ENCODE measurements around the gene ZBTB34. TPM values are rescaled to one million over a fixed set of nuclear protein-coding genes. Genes with fewer than 3 reads are reported as not detected.

Gene ZBTB34
- total RNA-seq, 1 experiment from 2014 or later = 1.6 TPM

DNA sequence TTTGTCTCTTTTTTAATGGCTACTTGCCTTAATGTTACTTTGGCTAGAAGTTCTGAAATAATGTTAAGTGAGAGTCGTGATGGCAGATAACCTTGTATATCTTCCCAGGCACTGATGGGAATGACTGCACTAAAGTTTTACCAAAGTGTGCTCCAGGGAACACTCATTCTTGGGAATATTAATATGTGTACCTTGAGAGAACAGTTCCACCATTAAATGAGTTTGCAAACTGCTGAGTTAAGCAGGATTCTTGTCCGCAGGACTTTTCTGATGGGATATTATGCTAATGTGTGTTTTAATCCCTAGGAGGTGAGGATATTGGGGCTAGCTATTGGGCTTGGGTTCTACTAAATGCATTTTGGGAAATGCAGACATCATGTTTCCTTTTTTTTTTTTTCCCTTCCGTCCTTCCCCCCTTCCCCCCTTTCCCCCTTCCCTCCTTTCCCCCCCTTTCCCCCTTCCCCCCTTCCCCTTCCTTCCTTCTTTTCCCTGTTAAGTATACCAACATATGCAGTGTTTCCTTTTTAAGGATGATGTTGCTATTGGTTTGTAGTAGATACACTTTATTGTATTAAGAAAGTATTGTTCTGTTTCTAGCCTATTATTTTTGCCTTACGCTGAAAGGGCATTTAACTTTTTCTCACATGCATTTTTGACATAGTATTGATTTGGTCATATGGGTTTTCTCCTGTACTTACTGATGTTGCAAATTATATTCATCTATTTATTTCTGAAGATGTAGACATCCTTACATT is 15.5 kb downstream of the ZBTB34 start:
- BruUV-seq (replicated peaks) = no TSS peak
- H3K79me2 ChIP-seq (ENCODE audit: low read length) = peaks cover 9% of the 10 kb centered on the region; the same call in 1 of the 2 replicates
- H3K9me3 ChIP-seq (ENCODE audit: low read length) = no peaks in the 10 kb centered on the region
- POLR2A ChIA-PET (ENCODE audit: unreplicated experiment) = no interaction called here
- intact Hi-C loops (cut with micrococcal nuclease) = no loop called here
- H3K9me2 ChIP-seq (replicated peaks; ENCODE audit: low read length) = no peaks in the 10 kb centered on the region
- no peak overlapping the region for H3K4me3 ChIP-seq (ENCODE audit: low read length)
- CTCF ChIA-PET = no interaction called here
- no peaks in the 10 kb centered on the region for H4K20me1 ChIP-seq (ENCODE audit: low read length)
- H2AFZ ChIP-seq (ENCODE audit: low read length) = no peak overlapping the region
- H3K4me2 ChIP-seq (ENCODE audit: low read length) = no peak overlapping the region
- no peak overlapping the region for H3K27ac ChIP-seq (ENCODE audit: low read length)
- no peak for ATAC-seq
- H3K4me1 ChIP-seq (ENCODE audit: insufficient read depth, low read length) = no peaks in the 10 kb centered on the region
- no peaks in the 10 kb centered on the region for H3K27me3 ChIP-seq (ENCODE audit: low read length)
- no peak overlapping the region for H3K9ac ChIP-seq (ENCODE audit: low read length)
- no peaks in the 10 kb centered on the region for H3F3A ChIP-seq (ENCODE audit: low read length, unreplicated experiment)
- DNase-seq = no peak
- no peaks in the 10 kb centered on the region for H3K36me3 ChIP-seq (ENCODE audit: low read depth, low read length)
- TF ChIP-seq EZH2phosphoT487 (IDR thresholded peaks at IDR 0.05; ENCODE audit: borderline replicate concordance, low read length) = no peak
- TF ChIP-seq, protein P1, sequence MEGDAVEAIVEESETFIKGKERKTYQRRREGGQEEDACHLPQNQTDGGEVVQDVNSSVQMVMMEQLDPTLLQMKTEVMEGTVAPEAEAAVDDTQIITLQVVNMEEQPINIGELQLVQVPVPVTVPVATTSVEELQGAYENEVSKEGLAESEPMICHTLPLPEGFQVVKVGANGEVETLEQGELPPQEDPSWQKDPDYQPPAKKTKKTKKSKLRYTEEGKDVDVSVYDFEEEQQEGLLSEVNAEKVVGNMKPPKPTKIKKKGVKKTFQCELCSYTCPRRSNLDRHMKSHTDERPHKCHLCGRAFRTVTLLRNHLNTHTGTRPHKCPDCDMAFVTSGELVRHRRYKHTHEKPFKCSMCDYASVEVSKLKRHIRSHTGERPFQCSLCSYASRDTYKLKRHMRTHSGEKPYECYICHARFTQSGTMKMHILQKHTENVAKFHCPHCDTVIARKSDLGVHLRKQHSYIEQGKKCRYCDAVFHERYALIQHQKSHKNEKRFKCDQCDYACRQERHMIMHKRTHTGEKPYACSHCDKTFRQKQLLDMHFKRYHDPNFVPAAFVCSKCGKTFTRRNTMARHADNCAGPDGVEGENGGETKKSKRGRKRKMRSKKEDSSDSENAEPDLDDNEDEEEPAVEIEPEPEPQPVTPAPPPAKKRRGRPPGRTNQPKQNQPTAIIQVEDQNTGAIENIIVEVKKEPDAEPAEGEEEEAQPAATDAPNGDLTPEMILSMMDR (conservative IDR thresholded peaks at IDR 0.05; ENCODE audit: low read depth, low read length) = no peak
- TF ChIP-seq EZH2 (IDR thresholded peaks at IDR 0.05; ENCODE audit: low read length, unreplicated experiment) = no peak

DNA sequence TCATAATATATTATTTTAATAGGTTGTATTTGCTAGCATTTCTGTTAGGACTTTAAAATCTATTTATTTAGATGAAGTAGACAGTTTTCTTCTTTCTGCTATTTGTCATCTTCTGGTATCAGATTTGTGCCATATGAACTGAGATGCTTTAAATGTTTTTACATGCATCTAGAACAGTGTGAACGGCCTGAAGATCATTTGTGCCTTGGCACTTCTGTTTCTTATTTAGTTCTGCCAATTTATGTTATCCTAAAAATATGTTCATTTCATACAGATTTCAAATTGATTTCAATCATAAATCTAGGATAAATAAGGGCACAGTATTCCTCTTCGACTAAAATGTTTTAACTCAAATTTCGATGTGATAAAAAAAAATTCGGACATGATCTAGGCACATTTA is 16.1 kb downstream of the ZBTB34 start:
- no peak overlapping the region for H3K9ac ChIP-seq (ENCODE audit: low read length)
- H3K27ac ChIP-seq (ENCODE audit: low read length) = no peak overlapping the region
- ATAC-seq (no peak), DNase-seq (no peak)
- H3K27me3 ChIP-seq (ENCODE audit: low read length) = no peaks in the 10 kb centered on the region
- peaks cover 9% of the 10 kb centered on the region; the same call in 1 of the 2 replicates for H3K79me2 ChIP-seq (ENCODE audit: low read length)
- H3K9me2 ChIP-seq (replicated peaks; ENCODE audit: low read length) = no peaks in the 10 kb centered on the region
- H3K36me3 ChIP-seq (ENCODE audit: low read depth, low read length) = no peaks in the 10 kb centered on the region
- intact Hi-C loops (cut with micrococcal nuclease) = no loop called here
- no peaks in the 10 kb centered on the region for H4K20me1 ChIP-seq (ENCODE audit: low read length)
- H3K9me3 ChIP-seq (ENCODE audit: low read length) = no peaks in the 10 kb centered on the region
- POLR2A ChIA-PET (ENCODE audit: unreplicated experiment) = no interaction called here
- no peak overlapping the region for H2AFZ ChIP-seq (ENCODE audit: low read length)
- H3F3A ChIP-seq (ENCODE audit: low read length, unreplicated experiment) = no peaks in the 10 kb centered on the region
- TF ChIP-seq, protein P1 (conservative IDR thresholded peaks at IDR 0.05; ENCODE audit: low read depth, low read length) = no peak
- TF ChIP-seq EZH2 (IDR thresholded peaks at IDR 0.05; ENCODE audit: low read length, unreplicated experiment) (no peak), EZH2phosphoT487 (IDR thresholded peaks at IDR 0.05; ENCODE audit: borderline replicate concordance, low read length) (no peak)
- H3K4me1 ChIP-seq (ENCODE audit: insufficient read depth, low read length) = no peaks in the 10 kb centered on the region
- H3K4me3 ChIP-seq (ENCODE audit: low read length) = no peak overlapping the region
- no peak overlapping the region for H3K4me2 ChIP-seq (ENCODE audit: low read length)
- CTCF ChIA-PET = no interaction called here
- no TSS peak for BruUV-seq (replicated peaks)

DNA sequence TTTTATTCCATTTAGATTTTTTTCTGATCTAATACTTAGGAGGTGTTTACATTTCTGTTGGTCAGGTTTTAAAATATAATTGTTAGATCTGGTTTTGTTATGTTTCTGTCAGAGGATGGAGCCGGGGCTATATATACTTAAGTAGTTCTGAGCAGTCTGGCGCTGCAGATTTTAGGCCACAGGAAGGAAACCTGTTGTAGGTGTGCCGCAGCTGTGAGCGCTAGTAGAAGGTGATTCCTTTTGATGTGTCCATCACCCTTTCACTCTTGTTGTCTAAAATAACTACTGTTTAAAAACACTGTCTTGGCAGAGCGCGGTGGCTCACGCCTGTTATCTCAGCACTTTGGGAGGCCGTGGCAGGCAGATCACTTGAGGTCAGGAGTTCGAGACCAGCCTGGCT is 17.0 kb downstream of the ZBTB34 start:
- Histone ChIP-seq H3K36me3 (ENCODE audit: low read depth, low read length) (no peaks in the 10 kb centered on the region), H3K9me2 (replicated peaks; ENCODE audit: low read length) (no peaks in the 10 kb centered on the region), H3K4me3 (ENCODE audit: low read length) (no peak overlapping the region), H4K20me1 (ENCODE audit: low read length) (no peaks in the 10 kb centered on the region), H3F3A (ENCODE audit: low read length, unreplicated experiment) (no peaks in the 10 kb centered on the region), H3K27ac (ENCODE audit: low read length) (no peak overlapping the region), H3K79me2 (ENCODE audit: low read length) (peaks cover 9% of the 10 kb centered on the region; the same call in 1 of the 2 replicates), H3K27me3 (ENCODE audit: low read length) (no peaks in the 10 kb centered on the region), H3K9ac (ENCODE audit: low read length) (no peak overlapping the region), H3K4me2 (ENCODE audit: low read length) (no peak overlapping the region), H2AFZ (ENCODE audit: low read length) (no peak overlapping the region), H3K9me3 (ENCODE audit: low read length) (no peaks in the 10 kb centered on the region), H3K4me1 (ENCODE audit: insufficient read depth, low read length) (no peaks in the 10 kb centered on the region)
- ChIA-PET CTCF (no interaction called here), POLR2A (ENCODE audit: unreplicated experiment) (no interaction called here)
- TF ChIP-seq EZH2 (IDR thresholded peaks at IDR 0.05; ENCODE audit: low read length, unreplicated experiment) (no peak), EZH2phosphoT487 (IDR thresholded peaks at IDR 0.05; ENCODE audit: borderline replicate concordance, low read length) (no peak)
- TF ChIP-seq, protein P1 (conservative IDR thresholded peaks at IDR 0.05; ENCODE audit: low read depth, low read length) = no peak
- ATAC-seq (no peak), DNase-seq (no peak)
- intact Hi-C loops (cut with micrococcal nuclease) = no loop called here
- BruUV-seq (replicated peaks) = no TSS peak

Data from PC-3 (cell line).